Heart right ventricle (tissue), 16 donors: Measurements from ENCODE around the gene GHITM. TPM values are rescaled to one million over a fixed set of nuclear protein-coding genes. Genes with fewer than 3 reads are reported as not detected.

ENCODE experiments used
- ATAC-seq, 8 donors: fragments of 200-7000 bp; cut with Tn5 transposase; one replicate each; pipeline ENCODE4 v1.9.1; 2020; ENCODE audit warnings: mild to moderate bottlenecking in 8 of 8, moderate library complexity in 8 of 8, moderate number of reproducible peaks in 1 of 8
- DNase-seq, 2 donors: peaks; one replicate each; pipeline ENCODE4 v3.0.0-alpha.2; 2020
- H3K27ac ChIP-seq, 10 donors: fragments of 200-600 bp; sonication (generic) in 2 of 10; one replicate each; pipeline versions ENCODE4 v1.5.0 to v1.8.0; 2020 to 2022; ENCODE audit warnings: mild to moderate bottlenecking in 3 of 10
- H3K27me3 ChIP-seq, 7 donors: fragments of 200-600 bp; one replicate each; pipeline ENCODE4 v1.8.0; 2021 to 2022; ENCODE audit warnings: mild to moderate bottlenecking in 2 of 7
- H3K36me3 ChIP-seq, 9 donors: fragments of 200-600 bp; sonication (generic) in 1 of 9; one replicate each; pipeline versions ENCODE4 v1.5.0 to v1.8.0; 2020 to 2022; ENCODE audit warnings: mild to moderate bottlenecking in 2 of 9
- H3K4me1 ChIP-seq, 9 donors: fragments of 200-600 bp; sonication (generic) in 1 of 9; one replicate each; pipeline versions ENCODE4 v1.5.0 to v1.8.0; 2020 to 2022; ENCODE audit warnings: mild to moderate bottlenecking in 4 of 9
- H3K4me3 ChIP-seq, 10 donors: fragments of 200-600 bp; sonication (generic) in 2 of 10; one replicate each; pipeline versions ENCODE4 v1.5.0 to v1.8.0; 2020 to 2022; ENCODE audit warnings: mild to moderate bottlenecking in 7 of 10, moderate library complexity in 2 of 10
- H3K9me3 ChIP-seq, 11 donors: fragments of 200-600 bp in 10 of 11; sonication (generic) in 2 of 11; one replicate each; pipeline versions ENCODE4 v1.5.0 to v1.8.0; 2013 to 2022; ENCODE audit warnings: mild to moderate bottlenecking in 2 of 11, control low read depth in 1 of 11, moderate library complexity in 1 of 11
- WGBS, 2 donors: extraction: QIAGEN DNeasy Blood & Tissue Kit; methylation state at CpG; one replicate each; pipeline ENCODE4 v1.1.7; 2013; ENCODE audit warnings: inconsistent platforms in 1 of 2; 5-methylcytosine and 5-hydroxymethylcytosine counted together
- intact Hi-C, 10 donors: fragments of 100-400 bp; cut with DNase I; formaldehyde crosslinking; loops; one replicate each; pipeline versions ENCODE4 v1.11.1 to v1.14.2; 2022
- polyA plus RNA-seq, 2 donors: library from polyadenylated mRNA; stranded (reverse); fragments of 200-250 nt; gene quantifications; one replicate each; pipeline ENCODE4 v1.2.3, GENCODE V29; 2013
- total RNA-seq, 10 donors: library from RNA; stranded (reverse); fragmentation: NEBNext Ultra II Directional in 3 of 10; extraction: Animal tissue kit (Norgen Biotek cat#: 25700) in 3 of 10; gene quantifications; one replicate each; pipeline versions ENCODE4 v1.2.1 to v1.2.4, GENCODE V29; 2021 to 2023
- TF ChIP-seq, protein P1 (sequence below), 9 donors: fragments of 200-600 bp; sonication (generic) in 2 of 9; IDR thresholded peaks; one replicate each; pipeline versions ENCODE4 v1.5.0 to v1.8.0; 2021 to 2022; ENCODE audit warnings: antibody characterized with exemption in 9 of 9, mild to moderate bottlenecking in 5 of 9, moderate library complexity in 1 of 9
- donor health status: Arrhythmogenic right ventricular cardiomyopathy.
- donor health status: ischemic (EF 13 %, LVEDD 7.1; RV severe dilation, severe dysfunction).
- donor health status: healthy with polysubstance abuse.
- donor health status: DM: no; HTN: yes; CAD: no.
- donor health status: DM: no; HTN: no; CAD: no.
- donor health status: ischemic (EF 25% LVEDD 6.9; RV normal size, moderate dysfunction).
- donor health status: ischemic (EF 25% LVEDD 5.7; RV mildly dilated, moderate dysfunction).
- donor health status: healthy.
- donor health status: DM: yes; HTN: yes; CAD: no.
- donor health status: Ischemic cardiomyopathy.
- donor health status: ischemic (EF 35%, LVEDD 5.7; RV mildly dilated, moderate dysfunction).
- donor health status: nonischemic (EF 11% LVEDD 7.7; RV severe dilation, severe dysfunction).
- donor health status: DM: yes; HTN: yes; CAD: no.
- donor health status: PGD.
- donor health status: ischemic (EF 29% LVEDD 5.4; RV normal size, mild dysfunction).
- donor health status: nonischemic (EF 23%, LVEDD 6.1; RV moderate dilation, normal function).

The GHITM gene
- total and polyA plus RNA-seq, 12 donors: 123 to 552 (median 427) TPM

DNA sequence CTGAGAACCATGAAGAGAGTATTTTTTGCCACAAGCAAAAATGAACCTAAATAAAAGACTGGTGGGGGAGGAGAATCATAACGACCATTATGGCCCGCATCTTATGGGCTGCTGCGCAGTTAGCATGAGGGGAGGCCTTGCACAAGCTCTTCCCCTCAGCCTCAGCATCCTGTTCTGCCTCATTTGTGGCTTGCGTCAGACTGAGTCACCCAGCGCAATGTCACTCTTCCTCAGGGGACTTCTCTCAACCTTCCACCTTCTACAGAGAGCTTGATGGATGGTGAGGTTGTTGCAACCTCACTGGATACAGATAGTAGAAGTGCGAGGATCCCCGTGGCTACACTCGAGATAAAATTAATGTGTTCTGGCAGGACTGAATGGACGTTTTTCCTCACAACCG, 17.5 kb downstream of the GHITM start:
- DNase-seq (no peak), ATAC-seq (peak in 3 of 8 donors; percentile 39 to 75 (median 53))
- 59 to 60% methylated on average over 10 of the region's 10 CpGs for WGBS, 2 donors
- Histone ChIP-seq H3K27me3 (peaks cover 0 to 10% (median 8%) of the 10 kb centered on the region in 7 donors), H3K4me1 (peaks cover 0 to 8% (median 0%) of the 10 kb centered on the region in 9 donors), H3K36me3 (peaks cover 0 to 42% (median 20%) of the 10 kb centered on the region in 9 donors), H3K9me3 (no peaks in the 10 kb centered on the region), H3K4me3 (no peak overlapping the region), H3K27ac (peak overlapping the region in 1 of 10 donors; percentile 39)
- intact Hi-C loops: loop anchor here in 1 of 10 donors (5.0 kb wide), 1 partner anchor 46 kb away; no protein-coding TSS in a partner anchor
- TF ChIP-seq, protein P1, sequence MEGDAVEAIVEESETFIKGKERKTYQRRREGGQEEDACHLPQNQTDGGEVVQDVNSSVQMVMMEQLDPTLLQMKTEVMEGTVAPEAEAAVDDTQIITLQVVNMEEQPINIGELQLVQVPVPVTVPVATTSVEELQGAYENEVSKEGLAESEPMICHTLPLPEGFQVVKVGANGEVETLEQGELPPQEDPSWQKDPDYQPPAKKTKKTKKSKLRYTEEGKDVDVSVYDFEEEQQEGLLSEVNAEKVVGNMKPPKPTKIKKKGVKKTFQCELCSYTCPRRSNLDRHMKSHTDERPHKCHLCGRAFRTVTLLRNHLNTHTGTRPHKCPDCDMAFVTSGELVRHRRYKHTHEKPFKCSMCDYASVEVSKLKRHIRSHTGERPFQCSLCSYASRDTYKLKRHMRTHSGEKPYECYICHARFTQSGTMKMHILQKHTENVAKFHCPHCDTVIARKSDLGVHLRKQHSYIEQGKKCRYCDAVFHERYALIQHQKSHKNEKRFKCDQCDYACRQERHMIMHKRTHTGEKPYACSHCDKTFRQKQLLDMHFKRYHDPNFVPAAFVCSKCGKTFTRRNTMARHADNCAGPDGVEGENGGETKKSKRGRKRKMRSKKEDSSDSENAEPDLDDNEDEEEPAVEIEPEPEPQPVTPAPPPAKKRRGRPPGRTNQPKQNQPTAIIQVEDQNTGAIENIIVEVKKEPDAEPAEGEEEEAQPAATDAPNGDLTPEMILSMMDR (IDR thresholded peaks at IDR 0.05): no peak

- WGBS, 2 donors: 81 to 83% methylated on average over 2 of the region's 2 CpGs
- Histone ChIP-seq H3K27ac (no peak overlapping the region), H3K4me1 (peaks cover 0 to 8% (median 0%) of the 10 kb centered on the region in 9 donors), H3K36me3 (peaks cover 0 to 29% (median 19%) of the 10 kb centered on the region in 9 donors), H3K9me3 (no peaks in the 10 kb centered on the region), H3K27me3 (peaks cover 0 to 23% (median 16%) of the 10 kb centered on the region in 7 donors), H3K4me3 (no peak overlapping the region)
- ATAC-seq: no peak
- intact Hi-C loops: loop anchor here in 1 of 10 donors (5.0 kb wide), 1 partner anchor 44 kb away; no protein-coding TSS in a partner anchor
- TF ChIP-seq, protein P1 (IDR thresholded peaks at IDR 0.05): no peak
- no peak for DNase-seq
These were observed 18.8 kb downstream of the GHITM start for GRCh38 chr10:84158061-84158460.

DNA sequence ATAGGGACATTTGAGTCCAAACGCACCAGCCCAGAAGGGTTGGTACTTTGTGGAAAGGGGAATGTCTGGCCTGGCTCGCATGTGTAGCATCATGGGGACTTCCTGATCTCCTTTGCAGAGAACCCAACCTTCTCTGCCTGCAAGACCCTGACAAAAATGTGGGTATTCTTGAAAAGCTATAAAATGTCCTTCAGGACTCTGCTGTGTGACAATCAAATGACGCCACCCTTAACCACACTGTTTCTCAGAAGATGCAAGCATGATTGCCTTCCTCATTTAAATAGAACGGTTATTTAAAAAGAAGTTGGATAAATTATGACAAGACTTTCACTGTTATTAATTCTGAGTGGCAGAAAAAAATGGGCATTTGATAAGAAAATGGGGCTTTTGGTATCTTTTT, 19.2 kb downstream of the GHITM start:
- H3K36me3 ChIP-seq: peaks cover 0 to 24% (median 15%) of the 10 kb centered on the region in 9 donors
- DNase-seq: no peak
- no peak overlapping the region for H3K27ac ChIP-seq
- TF ChIP-seq, protein P1 (IDR thresholded peaks at IDR 0.05): no peak
- intact Hi-C loops: loop anchor here in 1 of 10 donors (5.0 kb wide), 1 partner anchor 44 kb away; no protein-coding TSS in a partner anchor
- WGBS, 2 donors: 83 to 84% methylated on average over 4 of the region's 4 CpGs
- no peak overlapping the region for H3K4me3 ChIP-seq
- H3K9me3 ChIP-seq: no peaks in the 10 kb centered on the region
- no peak for ATAC-seq
- peaks cover 0 to 25% (median 20%) of the 10 kb centered on the region in 7 donors for H3K27me3 ChIP-seq
- peaks cover 0 to 8% (median 0%) of the 10 kb centered on the region in 9 donors for H3K4me1 ChIP-seq

DNA sequence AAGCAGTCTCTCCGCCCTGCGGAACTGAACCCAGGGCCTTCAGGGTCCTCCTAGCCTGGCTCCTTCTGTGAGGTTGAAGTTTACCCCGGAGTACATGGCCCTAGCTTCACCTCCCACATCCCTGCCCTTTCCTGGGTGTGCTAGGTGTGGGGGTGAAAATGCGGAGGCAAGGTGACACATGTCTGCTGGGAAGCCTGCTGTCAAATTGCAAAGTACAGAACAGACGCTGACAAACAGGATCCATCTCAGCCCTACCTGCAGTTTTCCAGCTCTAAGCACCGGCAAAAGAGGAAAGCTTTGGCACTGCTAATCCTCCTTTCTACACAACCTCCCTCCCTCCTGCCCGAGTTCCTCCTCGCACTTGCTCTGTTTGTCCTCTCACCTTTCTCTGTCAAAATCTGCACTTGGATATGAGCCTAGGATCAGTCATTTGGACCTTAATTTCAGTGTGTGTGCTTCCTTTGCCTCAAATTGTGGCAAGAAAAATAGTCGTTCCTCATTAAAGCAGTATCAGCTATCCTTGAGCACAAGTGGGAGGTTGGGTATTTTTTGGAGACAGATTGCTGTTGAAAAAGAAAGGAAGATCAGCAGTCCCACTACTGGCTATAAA, 19.9 kb downstream of the GHITM start:
- Histone ChIP-seq H3K9me3 (no peaks in the 10 kb centered on the region), H3K27ac (no peak overlapping the region), H3K4me3 (no peak overlapping the region), H3K4me1 (peaks cover 0 to 8% (median 0%) of the 10 kb centered on the region in 9 donors), H3K27me3 (peaks cover 0 to 27% (median 21%) of the 10 kb centered on the region in 7 donors), H3K36me3 (peaks cover 0 to 18% (median 8%) of the 10 kb centered on the region in 9 donors)
- 30 to 31% methylated on average over 9 of the region's 9 CpGs for WGBS, 2 donors
- TF ChIP-seq, protein P1 (IDR thresholded peaks at IDR 0.05): no peak
- DNase-seq: no peak
- intact Hi-C loops: loop anchor here in 1 of 10 donors (5.0 kb wide), 1 partner anchor 43 kb away; no protein-coding TSS in a partner anchor
- no peak for ATAC-seq
